GM19452 (cell line): ENCODE results near the gene PDLIM4.

ENCODE experiments used
- ATAC-seq: cut with Tn5 transposase; IDR thresholded peaks from one replicate; pipeline ENCODE4 v1.9.1; 2021; ENCODE audit not compliant: unreplicated experiment

Gene PDLIM4, protein sequence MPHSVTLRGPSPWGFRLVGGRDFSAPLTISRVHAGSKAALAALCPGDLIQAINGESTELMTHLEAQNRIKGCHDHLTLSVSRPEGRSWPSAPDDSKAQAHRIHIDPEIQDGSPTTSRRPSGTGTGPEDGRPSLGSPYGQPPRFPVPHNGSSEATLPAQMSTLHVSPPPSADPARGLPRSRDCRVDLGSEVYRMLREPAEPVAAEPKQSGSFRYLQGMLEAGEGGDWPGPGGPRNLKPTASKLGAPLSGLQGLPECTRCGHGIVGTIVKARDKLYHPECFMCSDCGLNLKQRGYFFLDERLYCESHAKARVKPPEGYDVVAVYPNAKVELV

DNA sequence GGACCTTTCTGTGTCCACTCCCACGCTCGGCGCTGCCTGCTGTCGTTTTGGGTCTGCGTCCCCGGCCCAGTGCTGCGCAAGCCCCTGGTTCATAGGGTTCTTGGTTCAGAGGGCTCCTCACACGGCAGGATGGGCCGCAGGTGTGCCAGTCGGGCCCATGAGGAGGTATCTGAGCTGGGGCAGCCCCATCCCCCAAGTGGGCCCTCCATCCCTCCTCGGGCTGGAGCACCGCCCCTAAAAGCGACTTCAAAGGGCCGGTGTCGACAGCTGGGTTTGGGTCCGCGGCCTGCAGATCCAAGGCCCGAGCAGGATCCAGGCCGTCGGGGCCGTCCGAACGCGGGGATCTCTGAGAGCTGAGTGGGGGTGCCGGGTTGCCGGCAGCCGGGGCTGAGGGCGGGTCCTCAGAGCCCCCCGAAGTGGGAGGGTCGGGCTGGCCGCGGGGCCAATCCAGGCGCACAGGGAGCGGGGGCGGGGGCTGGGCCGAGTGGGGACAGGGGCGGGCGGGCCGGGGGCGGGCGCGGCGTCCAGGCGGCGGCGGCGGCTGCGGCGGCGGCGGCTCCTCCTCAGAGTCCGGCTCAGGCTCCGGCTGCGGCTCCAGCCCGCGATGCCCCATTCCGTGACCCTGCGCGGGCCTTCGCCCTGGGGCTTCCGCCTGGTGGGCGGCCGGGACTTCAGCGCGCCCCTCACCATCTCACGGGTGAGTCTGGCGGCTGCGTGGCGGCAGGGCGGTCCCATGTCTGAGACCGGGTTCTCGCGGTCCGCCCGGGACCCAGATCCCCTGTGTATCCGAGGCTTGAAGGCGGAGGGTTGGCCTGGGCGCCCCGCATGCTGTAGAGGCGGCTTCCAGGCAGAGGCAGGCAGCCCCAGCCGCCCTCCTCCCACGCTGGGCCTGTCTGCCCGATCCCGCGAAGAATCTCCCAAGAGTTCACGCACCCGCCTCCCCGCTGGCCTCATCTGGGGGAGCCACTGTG lies at the start of gene PDLIM4:
Gene PDLIM4, plus strand, starts transcription at position 566 of the 971 bp plus-strand sequence. Its CDS starts 39 bp downstream, at position 605.
- ATAC-seq: no peak

DNA sequence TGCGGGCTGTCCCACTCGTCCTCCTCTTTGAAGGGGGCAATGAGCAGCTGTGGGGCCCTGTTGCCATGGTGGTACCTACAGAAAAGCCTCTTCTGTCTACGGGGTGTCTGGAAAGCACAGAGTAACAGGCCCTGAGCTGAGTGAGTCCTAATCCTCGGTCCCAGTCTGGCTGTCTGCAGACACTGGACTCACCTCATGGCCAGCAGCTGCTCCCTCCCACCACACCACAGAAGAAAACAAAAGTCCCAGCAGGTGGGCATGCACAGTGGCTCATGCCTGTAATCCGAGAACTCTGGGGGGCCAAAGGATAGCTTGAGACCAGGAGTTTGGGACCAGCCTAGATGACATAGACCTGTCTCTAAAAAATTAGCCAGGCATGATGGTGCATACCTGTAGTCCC lies 49.7 kb upstream of the PDLIM4 start:
- ATAC-seq: no peak

DNA sequence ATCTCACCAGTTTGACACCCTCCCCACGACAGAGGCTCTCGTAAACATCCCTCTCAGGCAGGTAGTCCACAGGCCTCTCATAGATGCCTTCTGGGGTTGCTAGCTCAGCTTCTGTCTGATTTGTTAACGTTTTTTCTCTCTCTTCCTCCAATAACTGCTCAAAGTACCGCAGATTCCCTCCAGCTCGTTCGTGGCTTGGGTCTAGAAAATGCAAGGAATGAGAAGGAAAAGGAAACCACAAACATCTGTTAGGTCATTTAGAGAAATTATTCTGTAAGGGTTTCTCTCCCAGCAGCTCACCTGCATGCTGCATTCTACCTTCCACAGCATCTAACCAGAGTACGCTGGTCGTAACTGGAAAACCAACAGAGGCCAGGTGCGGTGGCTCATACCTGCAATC lies 48.4 kb upstream of the PDLIM4 start:
- no peak for ATAC-seq

DNA sequence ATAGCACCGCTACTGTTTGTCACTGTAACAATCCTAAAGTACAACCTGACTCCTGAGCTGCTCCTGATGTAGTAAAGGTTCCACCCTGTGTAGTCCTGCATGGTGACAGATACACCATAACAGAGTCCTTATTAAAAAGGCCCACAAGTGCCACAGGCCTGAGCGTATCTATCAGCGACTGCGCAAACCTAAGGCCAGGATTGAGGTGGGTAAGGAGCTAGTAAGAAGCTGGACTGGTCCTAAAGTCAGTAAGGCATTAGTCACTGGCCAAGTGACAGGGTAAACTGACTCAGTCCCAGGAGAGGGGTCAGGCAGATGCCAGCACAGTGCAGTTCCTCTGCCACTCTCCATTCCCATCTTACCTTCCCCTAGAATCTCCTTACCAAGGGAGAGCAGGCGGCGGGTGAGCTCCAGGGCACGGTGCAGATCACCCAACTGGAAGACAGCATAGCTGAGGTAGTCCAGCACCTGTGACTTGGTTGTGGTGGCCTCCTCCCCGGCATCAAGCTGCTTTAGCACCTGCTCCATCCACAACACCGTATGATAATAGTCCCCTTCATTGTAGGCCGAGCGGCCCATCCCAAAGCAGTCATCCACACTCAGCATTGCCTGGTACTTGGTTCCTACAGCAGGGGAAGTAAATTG lies 47.5 kb upstream of the PDLIM4 start:
- ATAC-seq: no peak

DNA sequence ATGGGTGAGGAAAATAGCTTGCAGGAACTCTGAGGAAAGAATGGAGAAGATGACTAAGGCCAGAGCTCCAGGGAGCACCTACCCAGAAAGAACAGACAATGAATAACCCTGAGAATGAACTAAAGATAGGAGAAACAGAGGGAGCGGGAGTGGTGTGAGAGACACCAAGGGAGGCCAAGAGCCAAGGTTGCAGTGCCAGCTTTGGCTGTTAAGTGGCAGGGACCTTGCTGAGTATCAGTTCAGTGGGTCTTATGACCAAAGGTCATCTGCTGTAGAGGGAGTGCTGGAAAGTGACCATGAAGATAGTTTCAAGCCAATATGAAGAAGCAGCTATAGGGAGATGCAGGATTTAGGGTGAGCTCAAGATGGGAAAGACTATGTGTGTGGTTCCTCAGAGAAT lies 46.6 kb upstream of the PDLIM4 start:
- ATAC-seq: no peak

DNA sequence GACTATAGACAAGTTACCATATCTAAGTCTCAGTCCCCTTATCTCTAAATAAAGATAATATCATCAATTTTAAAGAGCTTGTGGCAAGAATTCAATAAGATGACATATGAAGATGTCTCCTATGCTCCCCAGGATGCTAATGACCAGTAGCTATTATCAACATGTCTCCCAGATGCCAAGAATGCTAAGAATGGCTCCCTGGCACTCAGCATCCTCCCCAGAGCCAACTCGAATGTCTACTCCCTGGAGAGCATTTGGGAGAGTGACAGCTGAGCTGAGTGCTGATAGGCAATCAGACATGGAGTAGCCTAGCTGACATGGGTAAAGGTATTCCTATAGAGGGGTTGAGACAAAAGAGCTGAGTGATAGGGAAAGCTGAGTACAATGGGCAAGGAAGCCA lies 45.7 kb upstream of the PDLIM4 start:
- ATAC-seq: no peak

DNA sequence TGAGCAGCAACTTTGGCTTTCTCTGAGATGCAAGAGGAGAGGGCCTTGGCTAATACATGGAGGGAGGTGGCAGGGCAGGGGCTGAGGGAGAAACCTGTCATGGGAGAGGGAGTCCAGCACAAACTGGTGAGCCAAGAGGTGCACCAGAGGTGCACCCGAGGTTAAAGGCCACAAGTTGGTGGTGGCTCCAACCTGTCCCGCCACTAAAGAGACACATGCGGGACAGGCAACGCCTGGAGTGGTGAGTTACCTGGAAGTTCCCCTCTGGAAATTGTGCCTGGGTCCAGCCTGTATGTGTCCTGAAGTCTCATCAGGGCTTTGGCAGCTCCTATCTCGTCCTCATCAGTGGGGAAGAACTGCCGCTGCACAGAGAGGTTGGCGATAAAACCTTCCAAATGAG lies 43.8 kb upstream of the PDLIM4 start:
- ATAC-seq: no peak

DNA sequence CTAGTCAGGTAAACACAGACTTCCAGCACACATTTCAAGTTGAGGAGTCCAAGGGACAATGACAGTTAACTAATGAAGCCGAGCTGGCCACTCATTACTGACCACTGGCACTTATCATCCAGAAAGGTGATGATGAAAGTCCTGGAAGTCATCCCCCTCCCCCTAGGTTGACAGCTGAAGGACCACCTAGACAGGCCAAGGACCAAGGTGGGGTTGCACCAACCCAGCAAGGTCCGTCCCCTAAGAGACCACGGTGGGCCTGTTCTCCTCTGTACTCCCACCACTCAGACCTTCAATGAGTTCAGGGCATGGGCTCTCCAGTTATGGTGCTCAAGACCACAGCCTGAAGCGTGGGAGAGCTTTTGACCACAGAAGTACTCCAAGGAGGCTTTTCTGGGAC lies 43.0 kb upstream of the PDLIM4 start:
- no peak for ATAC-seq

DNA sequence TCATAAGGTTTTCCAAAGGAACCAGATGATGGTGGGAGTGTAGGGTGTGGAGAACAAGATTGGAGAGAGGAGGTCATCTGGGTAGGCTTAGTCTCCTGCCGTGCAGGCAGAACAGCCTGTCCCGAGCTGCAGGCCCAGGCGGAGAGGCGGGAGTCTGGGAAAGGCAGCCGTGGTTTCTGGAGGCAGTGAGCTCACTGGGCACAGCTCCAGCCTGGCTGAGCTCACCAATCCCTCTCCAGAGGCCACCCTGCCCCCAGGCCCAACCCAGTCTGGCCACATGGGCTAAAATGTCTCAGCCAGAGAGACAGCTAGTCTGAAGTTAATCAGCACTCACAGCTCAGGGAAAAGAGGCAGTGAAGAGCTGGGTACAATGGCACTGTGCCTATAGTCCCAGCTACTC lies 42.2 kb upstream of the PDLIM4 start:
- ATAC-seq: no peak

DNA sequence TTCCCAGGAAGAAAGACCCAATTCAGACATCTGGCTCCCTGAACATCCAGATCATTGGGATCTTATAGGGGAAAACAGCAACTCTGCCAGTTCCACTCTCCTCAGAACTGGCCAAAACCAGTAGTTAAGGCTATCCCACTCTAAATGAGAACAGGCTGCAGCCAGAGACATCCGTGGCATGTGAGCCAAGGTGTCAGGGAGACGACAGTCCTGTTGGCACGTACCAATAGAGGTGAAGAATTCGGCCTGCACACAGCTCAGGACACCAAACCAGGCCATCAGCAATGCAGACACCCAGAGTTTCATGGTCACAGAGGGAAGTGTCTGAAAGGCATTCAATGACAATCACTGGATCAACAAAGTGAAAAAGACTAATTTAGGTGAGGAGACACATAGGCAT lies 39.2 kb upstream of the PDLIM4 start:
- no peak for ATAC-seq

DNA sequence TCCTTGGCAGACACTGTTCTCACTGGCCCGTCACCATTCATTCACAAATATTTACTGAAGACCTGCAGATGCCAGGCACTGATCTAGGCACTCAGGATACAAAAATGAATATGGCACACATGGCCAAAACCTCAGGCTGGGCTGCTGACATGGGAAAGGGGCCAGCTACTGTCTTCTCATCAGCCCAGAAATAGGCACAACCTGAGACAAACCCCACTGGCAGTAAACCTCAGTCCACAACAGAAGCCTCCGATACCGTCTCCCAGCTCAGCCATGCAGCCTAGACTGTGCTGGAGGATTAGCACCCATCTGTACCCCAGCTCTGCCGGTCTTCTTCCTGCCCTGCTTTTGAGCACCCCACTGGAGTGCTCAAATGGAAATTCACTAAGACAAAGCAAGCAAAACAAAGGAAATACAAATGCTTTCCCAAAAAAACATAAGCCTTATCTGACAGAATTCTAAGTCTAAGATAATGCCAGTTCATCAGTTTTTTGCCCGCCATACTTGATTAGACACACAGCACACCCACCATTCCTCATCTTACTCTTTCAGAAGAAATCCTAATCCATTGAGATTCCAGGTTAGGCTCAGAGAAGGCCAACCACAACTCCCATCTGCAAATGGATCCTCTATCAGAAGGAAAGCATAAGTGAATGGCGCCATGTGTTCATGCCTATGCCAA lies 38.1 kb upstream of the PDLIM4 start:
- ATAC-seq: no peak

DNA sequence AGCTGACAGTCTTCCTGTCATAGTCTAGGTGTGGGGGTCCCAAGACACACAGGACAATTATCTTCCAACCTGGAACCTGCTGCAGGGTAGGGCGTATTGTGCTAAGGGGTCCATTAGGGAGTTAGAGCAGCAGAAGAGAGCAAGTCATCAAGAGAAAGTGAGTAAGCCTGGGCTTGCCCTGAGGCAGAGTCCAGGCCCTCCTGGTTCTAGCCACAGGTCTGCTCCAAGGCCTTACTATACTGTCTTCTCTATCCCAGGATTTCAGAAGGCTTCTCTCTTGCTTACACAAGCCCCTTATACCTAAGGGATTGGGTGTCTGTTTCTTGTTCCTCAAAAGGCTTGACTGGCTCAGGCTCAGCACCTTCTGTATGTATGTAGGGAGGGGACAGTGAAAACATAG lies 37.5 kb upstream of the PDLIM4 start:
- no peak for ATAC-seq

DNA sequence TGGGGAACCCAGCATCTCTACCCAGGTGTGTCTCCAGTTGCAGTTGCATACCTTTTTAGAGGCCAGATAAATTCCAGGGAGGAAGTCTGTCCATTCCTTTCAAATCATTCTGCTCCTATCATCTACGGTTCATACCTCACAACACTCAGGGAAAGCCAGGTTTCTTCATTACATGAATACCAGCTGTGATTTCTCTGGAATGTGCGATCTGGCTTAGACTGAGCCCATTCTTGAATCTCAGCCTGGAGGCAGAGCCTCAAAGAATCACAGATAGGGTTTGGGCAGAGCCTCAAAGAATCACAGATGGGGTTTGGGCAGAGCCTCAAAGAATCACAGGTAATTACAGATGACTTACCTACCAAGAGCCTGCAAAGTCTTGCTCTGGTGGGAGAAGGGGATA lies 37.0 kb upstream of the PDLIM4 start:
- no peak for ATAC-seq

DNA sequence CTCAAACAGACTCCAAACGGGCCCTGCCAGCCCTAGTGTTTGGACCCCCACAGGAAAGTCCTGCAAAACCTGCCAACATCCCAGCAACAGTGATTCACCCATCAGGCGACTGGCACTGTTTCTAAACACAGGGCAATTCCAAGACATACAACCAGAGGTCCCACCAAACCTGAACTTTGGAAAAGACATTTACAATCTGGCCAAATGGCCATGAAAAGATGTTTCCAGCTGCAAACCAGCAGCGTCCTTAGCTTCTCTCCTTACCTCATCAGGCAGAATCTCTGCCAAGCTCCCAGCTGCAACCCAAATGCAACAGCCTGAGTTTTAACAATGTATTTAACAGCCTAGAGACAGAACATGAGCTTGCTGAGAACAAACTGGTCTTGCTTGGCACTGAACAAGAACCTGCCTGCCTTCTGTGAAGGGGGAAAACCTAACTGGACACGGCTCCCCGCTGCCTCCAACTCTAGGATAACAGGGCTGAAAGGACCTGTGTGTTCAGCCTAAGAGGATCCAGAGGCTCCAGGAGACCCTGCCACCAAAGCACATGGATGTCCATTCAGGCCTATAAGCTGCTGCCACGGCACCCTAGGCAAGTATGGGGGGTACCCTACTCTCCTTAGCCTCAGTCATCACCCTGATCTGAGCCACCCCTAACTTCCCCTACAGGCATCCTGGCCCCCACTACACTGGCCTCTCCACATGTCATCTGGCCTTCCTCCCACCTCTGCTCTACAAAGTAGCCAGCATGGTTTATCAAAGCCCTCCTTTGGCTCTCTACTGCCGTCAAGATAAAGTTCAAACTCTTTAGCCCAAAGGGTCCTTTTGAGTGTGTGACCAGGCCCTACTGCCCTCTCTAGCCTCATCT lies 35.5 kb upstream of the PDLIM4 start:
- no peak for ATAC-seq

DNA sequence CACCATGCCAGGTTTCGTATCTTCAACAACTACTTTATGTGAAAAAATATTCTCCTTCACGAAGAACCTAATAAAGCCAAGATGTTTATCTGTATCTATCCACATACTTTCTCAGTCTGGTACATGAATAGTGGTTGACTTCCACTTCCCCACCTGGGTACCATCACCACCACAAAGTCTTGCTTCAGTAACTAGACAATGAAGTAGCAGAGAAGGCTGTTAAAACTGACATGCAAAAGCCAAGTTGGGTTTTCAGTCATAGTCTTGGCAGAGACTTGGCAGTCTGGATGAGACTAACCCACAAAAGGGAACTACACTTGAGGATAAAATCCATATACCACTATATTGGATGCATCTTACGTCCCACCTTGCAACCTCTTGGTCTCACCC lies 34.9 kb upstream of the PDLIM4 start:
- no peak for ATAC-seq

DNA sequence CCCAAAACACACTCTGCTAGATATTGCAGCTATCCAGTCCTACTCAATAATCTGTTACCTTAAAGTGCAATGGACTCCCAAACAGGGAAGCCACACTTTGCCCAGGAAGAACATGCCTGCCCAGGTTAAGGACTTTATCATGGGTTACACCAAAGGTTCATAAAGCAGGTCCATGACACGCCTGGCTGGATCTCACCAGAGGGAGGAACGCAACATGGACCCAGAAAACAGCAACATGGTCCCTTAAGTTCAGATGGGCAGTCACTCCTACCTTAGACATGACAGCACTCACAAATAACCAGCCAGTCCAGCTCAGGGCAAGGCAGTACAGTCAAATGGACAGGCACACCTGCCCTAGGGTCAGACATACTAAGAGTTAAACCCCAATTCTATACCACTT lies 33.6 kb upstream of the PDLIM4 start:
- ATAC-seq: no peak

DNA sequence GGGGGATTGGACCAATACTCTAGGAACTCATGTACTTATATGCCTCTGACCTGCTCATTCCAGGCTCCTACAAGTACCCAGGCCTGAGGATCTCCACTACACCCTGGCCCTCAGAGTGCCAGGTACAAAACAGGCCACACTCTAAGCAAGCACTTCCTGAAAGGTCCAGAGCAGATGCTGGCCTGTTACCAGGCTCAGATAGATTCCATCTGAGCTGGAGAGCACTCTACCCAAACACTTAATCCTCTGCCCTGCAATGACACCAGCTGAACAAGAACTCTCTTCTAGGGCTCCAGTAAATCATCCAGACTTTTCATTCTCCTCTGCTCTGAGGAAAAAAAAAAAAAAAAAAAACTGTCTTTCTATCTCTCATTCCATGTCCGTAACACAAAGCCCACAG lies 32.8 kb upstream of the PDLIM4 start:
- ATAC-seq: no peak

DNA sequence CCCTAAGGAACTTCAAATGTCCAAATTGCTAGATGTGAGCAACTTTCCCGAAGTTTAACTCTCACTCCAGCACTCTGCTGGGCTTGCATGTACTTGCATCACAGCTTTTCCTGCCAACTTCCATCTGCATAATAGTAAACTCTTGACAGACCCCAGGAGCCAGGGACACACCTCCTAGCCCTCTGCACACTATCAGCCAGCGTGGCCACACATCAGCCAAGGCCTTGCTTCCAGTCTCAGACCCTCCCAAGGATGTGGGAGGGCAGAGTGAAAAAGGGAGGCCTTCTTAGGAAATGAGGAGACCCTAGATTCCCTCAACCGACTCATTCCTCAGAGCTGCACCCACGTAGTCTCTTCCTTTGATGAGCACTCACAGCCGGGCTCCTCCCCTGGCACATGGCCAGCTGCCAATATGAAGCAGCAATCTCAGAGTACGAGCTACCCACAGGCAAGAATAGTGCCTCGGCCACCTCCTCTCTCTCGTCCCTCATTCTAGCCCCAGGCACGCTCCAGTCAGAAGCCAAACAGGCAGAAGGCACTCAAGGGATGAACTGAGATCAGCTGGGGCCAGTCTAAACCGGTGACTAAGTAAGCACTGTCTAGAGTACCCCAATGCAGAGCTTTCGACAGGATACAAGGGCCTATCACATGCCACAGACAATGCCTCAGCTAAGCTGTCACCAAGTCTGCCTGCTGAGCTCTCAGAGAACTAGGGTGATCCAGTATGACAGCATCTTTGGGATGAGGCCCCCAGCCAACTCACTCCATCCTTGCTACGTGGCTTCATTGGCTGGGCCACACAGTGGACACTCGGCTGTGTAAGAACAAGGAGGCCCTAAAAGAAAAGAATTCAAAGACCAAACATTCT lies 32.1 kb upstream of the PDLIM4 start:
- no peak for ATAC-seq

DNA sequence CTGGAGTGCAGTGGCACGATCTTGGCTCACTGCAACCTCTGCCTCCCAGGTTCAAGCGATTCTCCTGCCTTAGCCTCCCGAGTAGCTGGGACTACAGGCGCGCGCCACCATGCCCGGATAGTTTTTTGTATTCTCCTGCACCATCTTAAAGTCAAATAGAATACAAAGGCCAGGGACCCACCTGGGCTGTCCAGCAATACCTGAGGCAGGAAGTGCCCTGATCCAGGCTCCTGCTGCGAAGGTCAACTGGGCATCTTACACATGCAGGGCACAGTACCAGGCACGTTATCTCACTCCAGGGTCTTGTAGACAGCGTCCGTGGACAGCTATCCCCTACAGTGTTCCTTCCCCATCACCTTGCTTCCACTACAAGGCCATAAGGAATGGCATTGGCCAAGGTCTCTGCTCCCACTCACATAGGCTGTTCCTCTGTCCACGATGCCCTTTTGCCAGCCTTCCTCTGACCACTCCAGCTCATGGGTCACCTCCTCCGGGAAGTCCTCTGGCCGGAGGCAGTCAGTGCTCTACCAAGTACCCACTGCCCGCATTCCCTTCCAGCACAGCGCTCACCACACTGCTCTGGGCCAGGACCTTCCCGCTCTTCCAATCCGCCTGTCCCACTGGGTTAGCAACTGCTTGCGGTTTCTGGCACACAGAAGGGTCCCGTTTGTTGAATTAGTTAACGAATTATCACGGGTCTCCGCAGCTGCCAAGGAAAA lies 30.8 kb upstream of the PDLIM4 start:
- no peak for ATAC-seq
